Panc1 (cell line): ENCODE data around the gene WNT10A. TPM values are rescaled to one million over a fixed set of nuclear protein-coding genes. Genes with fewer than 3 reads are reported as not detected.
A peak's percentile ranks its signal among the peaks of the same experiment; 100 is the strongest.

ENCODE experiments used
- ATAC-seq: fragments of 200-7000 bp; cut with Tn5 transposase; 2 replicates; pipeline ENCODE4 v1.9.1; 2020; ENCODE audit warnings: mild to moderate bottlenecking, moderate library complexity
- BruUV-seq: library from RNA; stranded (reverse); fragments of 400-500 nt; replicated peaks from 2 replicates; lab custom pipeline; 2021; lab: Mats Ljungman, UMichigan
- CTCF ChIA-PET: fragments of 300-600 bp; sonication (Branson Sonifier 250); formaldehyde crosslinking; loops from one replicate; lab custom pipeline; 2022; ENCODE audit warnings: antibody characterized with exemption; lab: Charles Lee
- POLR2A ChIA-PET: fragments of 300-600 bp; sonication (Branson Sonifier 250); formaldehyde crosslinking; loops from one replicate; lab custom pipeline; 2022; ENCODE audit warnings: antibody characterized with exemption; lab: Charles Lee
- DNase-seq: peaks from one replicate; pipeline ENCODE4 v3.0.0-alpha.2; 2010; ENCODE audit warnings: low read depth, low spot score
- H3K27ac ChIP-seq: 2 replicates; pipeline ENCODE4 v1.5.1; 2011; ENCODE audit warnings: mild to moderate bottlenecking, low read length, inconsistent platforms
- H3K27me3 ChIP-seq: fragments of 200-500 bp; sonication (Bioruptor generic); 2 replicates; pipeline ENCODE4 v1.6.0; 2014; ENCODE audit warnings: low read length, inconsistent platforms; ENCODE audit not compliant: control insufficient read depth, insufficient read depth
- H3K36me3 ChIP-seq: fragments of 200-500 bp; sonication (Bioruptor generic); 2 replicates; pipeline ENCODE4 v1.5.1; 2014; ENCODE audit warnings: inconsistent platforms, mild to moderate bottlenecking, low read length, moderate library complexity; ENCODE audit not compliant: control insufficient read depth, insufficient read depth
- H3K4me1 ChIP-seq: 2 replicates; pipeline ENCODE4 v1.5.1; 2011; ENCODE audit warnings: inconsistent platforms, mild to moderate bottlenecking, low read length, moderate library complexity; ENCODE audit not compliant: control insufficient read depth, insufficient read depth
- H3K4me3 ChIP-seq, 2 experiments: 2 replicates each; pipeline ENCODE4 v1.5.1; 2011 to 2012; ENCODE audit warnings: low read depth in 2 of 2, low read length in 2 of 2, mild to moderate bottlenecking in 2 of 2, inconsistent platforms in 1 of 2, moderate library complexity in 1 of 2
- H3K9me3 ChIP-seq: fragments of 200-500 bp; sonication (Bioruptor generic); 2 replicates; pipeline ENCODE4 v1.5.1; 2014; ENCODE audit warnings: low read depth, mild to moderate bottlenecking, inconsistent platforms, low read length, moderate library complexity; ENCODE audit not compliant: control insufficient read depth, insufficient read depth
- POLR2AphosphoS5 ChIP-seq: IDR thresholded peaks from 2 replicates; pipeline ENCODE4 v1.6.1; 2012; ENCODE audit warnings: mild to moderate bottlenecking, low read depth, low read length, moderate library complexity
- REST ChIP-seq, 2 experiments: IDR thresholded peaks; 2 replicates each; pipeline ENCODE4 v1.6.1; 2011 to 2012; ENCODE audit warnings: low read depth in 2 of 2, control low read depth in 1 of 2, low read length in 1 of 2, mild to moderate bottlenecking in 1 of 2, moderate library complexity in 1 of 2; ENCODE audit not compliant: insufficient read depth in 1 of 2
- SIN3A ChIP-seq: IDR thresholded peaks from 2 replicates; pipeline ENCODE4 v1.6.1; 2012; ENCODE audit warnings: low read depth, mild to moderate bottlenecking, low read length, moderate library complexity, borderline replicate concordance; ENCODE audit not compliant: insufficient read depth
- TCF7L2 ChIP-seq: IDR thresholded peaks from 2 replicates; pipeline ENCODE4 v1.6.1; 2011; ENCODE audit warnings: mild to moderate bottlenecking, low read depth, low read length, inconsistent platforms
- in situ Hi-C: cut with HindIII; loops from 2 replicates; pipeline ENCODE4 v1.10.0; 2016; ENCODE audit warnings: low sequenced_read_pairs, low pct_unique_long_range_greater_than_20kb
- intact Hi-C: fragments of 100-400 bp; cut with micrococcal nuclease; formaldehyde crosslinking; loops from one replicate; pipeline ENCODE4 v1.10.0; 2022; ENCODE audit not compliant: unreplicated experiment
- total RNA-seq: library from RNA; stranded (reverse); gene quantifications from one replicate; pipeline ENCODE4 v1.2.1, GENCODE V29; 2021; ENCODE audit not compliant: unreplicated experiment
- TF ChIP-seq, protein P1 (sequence below): fragments of 450-650 bp; IDR thresholded peaks from 2 replicates; pipeline ENCODE4 v1.5.1; 2017; ENCODE audit warnings: mild to moderate bottlenecking

The WNT10A gene
- total RNA-seq, 1 experiment from 2014 or later, result 9.2 TPM

DNA sequence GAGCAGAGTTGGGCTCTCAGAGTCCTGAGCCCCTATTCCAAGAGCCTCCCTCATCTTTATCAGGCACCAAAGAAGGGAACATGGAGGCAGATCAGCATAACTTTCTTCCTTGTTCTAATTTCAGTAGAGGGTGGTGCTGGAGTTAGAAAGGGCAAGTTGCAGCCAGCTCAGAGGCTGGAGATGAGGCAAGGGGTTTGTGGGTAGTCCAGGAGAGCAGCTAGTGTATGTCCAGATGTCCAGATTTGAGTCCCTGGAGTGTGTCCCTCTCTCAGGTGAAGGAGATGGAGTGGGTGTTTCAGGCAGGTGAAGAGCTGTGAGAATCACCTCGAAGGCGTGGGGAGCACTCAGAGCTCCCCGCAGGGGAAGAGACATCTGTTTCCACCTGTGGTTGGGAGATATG lies 48.6 kb upstream of the WNT10A start:
- Histone ChIP-seq H3K4me1 (peaks cover 6% of the 10 kb centered on the region; the same call in 1 of the 2 replicates), H3K27ac (no peak overlapping the region), H3K36me3 (no peaks in the 10 kb centered on the region), H3K9me3 (no peaks in the 10 kb centered on the region), H3K4me3 (no peak overlapping the region), H3K27me3 (peaks cover 2% of the 10 kb centered on the region; the same call in 1 of the 2 replicates)
- TF ChIP-seq SIN3A (no peak), POLR2AphosphoS5 (no peak), TCF7L2 (no peak), REST (IDR thresholded peaks at IDR 0.05; ENCODE audit: insufficient read depth in 1 of 2, low read depth in 2 of 2, low read length in 1 of 2) (no peak)
- TF ChIP-seq, protein P1, sequence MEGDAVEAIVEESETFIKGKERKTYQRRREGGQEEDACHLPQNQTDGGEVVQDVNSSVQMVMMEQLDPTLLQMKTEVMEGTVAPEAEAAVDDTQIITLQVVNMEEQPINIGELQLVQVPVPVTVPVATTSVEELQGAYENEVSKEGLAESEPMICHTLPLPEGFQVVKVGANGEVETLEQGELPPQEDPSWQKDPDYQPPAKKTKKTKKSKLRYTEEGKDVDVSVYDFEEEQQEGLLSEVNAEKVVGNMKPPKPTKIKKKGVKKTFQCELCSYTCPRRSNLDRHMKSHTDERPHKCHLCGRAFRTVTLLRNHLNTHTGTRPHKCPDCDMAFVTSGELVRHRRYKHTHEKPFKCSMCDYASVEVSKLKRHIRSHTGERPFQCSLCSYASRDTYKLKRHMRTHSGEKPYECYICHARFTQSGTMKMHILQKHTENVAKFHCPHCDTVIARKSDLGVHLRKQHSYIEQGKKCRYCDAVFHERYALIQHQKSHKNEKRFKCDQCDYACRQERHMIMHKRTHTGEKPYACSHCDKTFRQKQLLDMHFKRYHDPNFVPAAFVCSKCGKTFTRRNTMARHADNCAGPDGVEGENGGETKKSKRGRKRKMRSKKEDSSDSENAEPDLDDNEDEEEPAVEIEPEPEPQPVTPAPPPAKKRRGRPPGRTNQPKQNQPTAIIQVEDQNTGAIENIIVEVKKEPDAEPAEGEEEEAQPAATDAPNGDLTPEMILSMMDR, result no peak
- in situ Hi-C loops, result no loop called here
- POLR2A ChIA-PET, result no interaction called here
- ATAC-seq, result no peak
- intact Hi-C loops, result no loop called here
- no peak for DNase-seq
- CTCF ChIA-PET, result no interaction called here
- no TSS peak for BruUV-seq

DNA sequence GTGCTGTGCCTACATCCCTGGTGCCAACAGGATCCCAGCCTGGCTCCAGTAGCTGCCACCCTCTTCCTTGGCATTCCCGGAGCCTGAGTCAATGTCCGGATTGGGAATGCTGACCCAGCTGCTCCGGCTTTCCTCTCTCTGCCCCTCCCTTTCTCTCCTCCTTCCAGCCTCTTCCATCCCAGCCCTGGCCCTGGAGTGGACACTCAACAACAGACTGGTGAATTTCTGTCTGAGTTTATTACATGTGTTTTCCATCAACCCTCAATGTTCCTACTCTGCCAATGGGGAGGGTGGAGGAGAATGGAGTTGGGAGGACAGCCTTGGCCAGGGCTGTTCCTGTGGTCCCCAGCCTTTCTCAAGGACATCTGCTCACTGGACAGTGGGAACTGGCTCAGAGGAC lies 48.1 kb upstream of the WNT10A start:
- H3K4me3 ChIP-seq, result no peak overlapping the region
- ChIA-PET POLR2A (no interaction called here), CTCF (no interaction called here)
- intact Hi-C loops, result no loop called here
- no peaks in the 10 kb centered on the region for H3K36me3 ChIP-seq
- ATAC-seq, result peak; percentile 47; the same call in 1 of the 2 replicates
- peaks cover 4% of the 10 kb centered on the region; the same call in 1 of the 2 replicates for H3K9me3 ChIP-seq
- TF ChIP-seq, protein P1, result no peak
- TF ChIP-seq TCF7L2 (no peak), REST (IDR thresholded peaks at IDR 0.05; ENCODE audit: insufficient read depth in 1 of 2, low read depth in 2 of 2, low read length in 1 of 2) (no peak), SIN3A (no peak), POLR2AphosphoS5 (no peak)
- in situ Hi-C loops, result no loop called here
- peaks cover 2% of the 10 kb centered on the region; the same call in 1 of the 2 replicates for H3K27me3 ChIP-seq
- no TSS peak for BruUV-seq
- no peak for DNase-seq
- H3K27ac ChIP-seq, result no peak overlapping the region
- peaks cover 6% of the 10 kb centered on the region; the same call in 1 of the 2 replicates for H3K4me1 ChIP-seq
